PC-9 (cell line): ENCODE measurements around the gene GAA. TPM values are rescaled to one million over a fixed set of nuclear protein-coding genes. Genes with fewer than 3 reads are reported as not detected.

Source experiments
- BruUV-seq: library from RNA; stranded (reverse); fragments of 400-500 nt; replicated peaks from 2 replicates; lab custom pipeline; 2021; lab: Mats Ljungman, UMichigan
- CTCF ChIA-PET: fragments of 300-600 bp; sonication (Branson Sonifier 250); formaldehyde crosslinking; loops from one replicate; lab custom pipeline; 2022; ENCODE audit warnings: antibody characterized with exemption; lab: Charles Lee
- POLR2A ChIA-PET: fragments of 300-600 bp; sonication (Branson Sonifier 250); formaldehyde crosslinking; loops from one replicate; lab custom pipeline; 2022; ENCODE audit warnings: antibody characterized with exemption; ENCODE audit not compliant: unreplicated experiment; lab: Charles Lee
- DNase-seq, 2 experiments: peaks; one replicate each; pipeline versions ENCODE4 v3.0.0 to v3.0.0-alpha.2; 2015 to 2022; ENCODE audit warnings: mixed read lengths in 1 of 2
- H2AFZ ChIP-seq: fragments of 200-600 bp; sonication (generic); 2 replicates; pipeline ENCODE4 v1.8.1; 2017; ENCODE audit warnings: antibody characterized with exemption
- H3F3A ChIP-seq: fragments of 200-600 bp; sonication (generic); 2 replicates; pipeline ENCODE4 v1.8.1; 2017; ENCODE audit warnings: antibody characterized with exemption, mild to moderate bottlenecking, low read depth; ENCODE audit not compliant: insufficient read depth
- H3K27ac ChIP-seq: fragments of 200-600 bp; sonication (generic); 2 replicates; pipeline ENCODE4 v1.6.1; 2016; ENCODE audit warnings: mixed run types
- H3K27me3 ChIP-seq: fragments of 200-600 bp; sonication (generic); 2 replicates; pipeline ENCODE4 v1.6.1; 2016; ENCODE audit warnings: low read depth, mixed run types; ENCODE audit not compliant: insufficient read depth
- H3K36me3 ChIP-seq: fragments of 200-600 bp; sonication (generic); 2 replicates; pipeline ENCODE4 v1.6.1; 2016; ENCODE audit warnings: low read depth, mixed run types
- H3K4me1 ChIP-seq: fragments of 200-600 bp; sonication (generic); replicated peaks from 2 replicates; pipeline ENCODE4 v1.6.1; 2016; ENCODE audit warnings: mixed run types; ENCODE audit not compliant: insufficient read depth
- H3K4me2 ChIP-seq: fragments of 200-600 bp; sonication (generic); 2 replicates; pipeline ENCODE4 v1.6.1; 2017; ENCODE audit warnings: mixed run types
- H3K4me3 ChIP-seq: fragments of 200-600 bp; sonication (generic); 2 replicates; pipeline ENCODE4 v1.6.1; 2016; ENCODE audit warnings: mixed run types
- H3K79me2 ChIP-seq: fragments of 200-600 bp; sonication (generic); 2 replicates; pipeline ENCODE4 v1.6.1; 2017; ENCODE audit warnings: low read depth, mixed run types
- H3K9me2 ChIP-seq: fragments of 200-600 bp; sonication (generic); 2 replicates; pipeline ENCODE4 v1.8.1; 2017; ENCODE audit warnings: mild to moderate bottlenecking; ENCODE audit not compliant: insufficient read depth
- H3K9me3 ChIP-seq: fragments of 200-600 bp; sonication (generic); 2 replicates; pipeline ENCODE4 v1.8.1; 2016; ENCODE audit warnings: low read depth; ENCODE audit not compliant: insufficient read depth
- H4K20me1 ChIP-seq: fragments of 200-600 bp; sonication (generic); 2 replicates; pipeline ENCODE4 v1.8.1; 2017; ENCODE audit not compliant: insufficient read depth
- EZH2 ChIP-seq: fragments of 200-600 bp; sonication (generic); IDR thresholded peaks from 2 replicates; pipeline ENCODE4 v1.8.0; 2017; ENCODE audit warnings: antibody characterized with exemption, low read depth
- intact Hi-C: fragments of 100-400 bp; cut with micrococcal nuclease; formaldehyde crosslinking; loops from one replicate; pipeline ENCODE4 v1.10.0; 2022; ENCODE audit not compliant: unreplicated experiment
- total RNA-seq: library from RNA; stranded (reverse); gene quantifications from 2 replicates; pipeline ENCODE4 v1.2.3, GENCODE V29; 2021
- TF ChIP-seq, protein P1 (sequence below): fragments of 200-600 bp; sonication (generic); conservative IDR thresholded peaks from 2 replicates; pipeline ENCODE4 v1.6.1; 2017; ENCODE audit warnings: mixed run types, antibody characterized with exemption, mild to moderate bottlenecking, moderate library complexity

GAA gene
- total RNA-seq, 1 experiment from 2014 or later = 86.9 TPM

DNA sequence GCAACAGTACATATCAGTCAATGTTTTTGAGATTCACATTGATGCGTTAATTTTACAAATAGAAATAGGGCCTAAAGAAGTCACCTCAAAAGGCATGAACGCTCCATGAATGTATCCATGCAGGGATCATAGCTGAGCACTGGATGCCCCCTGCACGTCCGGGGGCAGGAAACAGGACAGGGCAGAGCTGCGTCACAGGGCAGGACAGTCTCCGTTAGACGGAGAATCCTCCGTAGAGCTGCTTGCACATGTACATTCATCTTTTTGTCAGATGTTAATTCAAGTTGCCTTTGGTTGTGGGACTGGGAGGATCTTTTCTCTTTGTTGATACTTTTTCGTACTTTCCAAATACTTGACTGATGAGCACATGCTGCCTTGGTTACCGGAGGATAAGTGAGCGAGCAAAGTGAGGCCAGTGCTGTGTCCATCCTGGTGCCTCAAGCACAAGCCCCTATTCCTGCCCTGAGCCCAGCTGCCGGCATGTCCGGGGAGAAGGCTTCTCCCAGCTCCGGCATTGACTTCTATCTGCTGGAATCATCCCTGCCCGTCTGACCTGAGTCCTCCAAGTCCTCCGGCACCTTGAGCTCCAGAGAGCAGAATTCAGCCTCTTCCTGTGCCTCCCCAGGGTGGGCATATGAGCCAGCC is 15.0 kb downstream of the GAA start:
- POLR2A ChIA-PET = interaction anchor here (0.6 kb wide), 1 partner anchor 15 kb away, joined by 4 read pairs; the partner anchor contains the start of gene GAA
- CTCF ChIA-PET = no interaction called here
- no peak overlapping the region for H2AFZ ChIP-seq
- no peak for DNase-seq
- no peak overlapping the region for H3K27ac ChIP-seq
- H3K4me1 ChIP-seq = no peaks in the 10 kb centered on the region
- H3K27me3 ChIP-seq = no peaks in the 10 kb centered on the region
- BruUV-seq = no TSS peak
- H4K20me1 ChIP-seq = no peaks in the 10 kb centered on the region
- H3K36me3 ChIP-seq = no peaks in the 10 kb centered on the region
- no peak overlapping the region for H3K4me2 ChIP-seq
- no peak for TF ChIP-seq EZH2
- TF ChIP-seq, protein P1, sequence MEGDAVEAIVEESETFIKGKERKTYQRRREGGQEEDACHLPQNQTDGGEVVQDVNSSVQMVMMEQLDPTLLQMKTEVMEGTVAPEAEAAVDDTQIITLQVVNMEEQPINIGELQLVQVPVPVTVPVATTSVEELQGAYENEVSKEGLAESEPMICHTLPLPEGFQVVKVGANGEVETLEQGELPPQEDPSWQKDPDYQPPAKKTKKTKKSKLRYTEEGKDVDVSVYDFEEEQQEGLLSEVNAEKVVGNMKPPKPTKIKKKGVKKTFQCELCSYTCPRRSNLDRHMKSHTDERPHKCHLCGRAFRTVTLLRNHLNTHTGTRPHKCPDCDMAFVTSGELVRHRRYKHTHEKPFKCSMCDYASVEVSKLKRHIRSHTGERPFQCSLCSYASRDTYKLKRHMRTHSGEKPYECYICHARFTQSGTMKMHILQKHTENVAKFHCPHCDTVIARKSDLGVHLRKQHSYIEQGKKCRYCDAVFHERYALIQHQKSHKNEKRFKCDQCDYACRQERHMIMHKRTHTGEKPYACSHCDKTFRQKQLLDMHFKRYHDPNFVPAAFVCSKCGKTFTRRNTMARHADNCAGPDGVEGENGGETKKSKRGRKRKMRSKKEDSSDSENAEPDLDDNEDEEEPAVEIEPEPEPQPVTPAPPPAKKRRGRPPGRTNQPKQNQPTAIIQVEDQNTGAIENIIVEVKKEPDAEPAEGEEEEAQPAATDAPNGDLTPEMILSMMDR = no peak
- H3K79me2 ChIP-seq = no peaks in the 10 kb centered on the region
- H3K9me2 ChIP-seq = no peaks in the 10 kb centered on the region
- intact Hi-C loops = no loop called here
- H3K9me3 ChIP-seq = no peaks in the 10 kb centered on the region
- no peaks in the 10 kb centered on the region for H3F3A ChIP-seq
- no peak overlapping the region for H3K4me3 ChIP-seq

DNA sequence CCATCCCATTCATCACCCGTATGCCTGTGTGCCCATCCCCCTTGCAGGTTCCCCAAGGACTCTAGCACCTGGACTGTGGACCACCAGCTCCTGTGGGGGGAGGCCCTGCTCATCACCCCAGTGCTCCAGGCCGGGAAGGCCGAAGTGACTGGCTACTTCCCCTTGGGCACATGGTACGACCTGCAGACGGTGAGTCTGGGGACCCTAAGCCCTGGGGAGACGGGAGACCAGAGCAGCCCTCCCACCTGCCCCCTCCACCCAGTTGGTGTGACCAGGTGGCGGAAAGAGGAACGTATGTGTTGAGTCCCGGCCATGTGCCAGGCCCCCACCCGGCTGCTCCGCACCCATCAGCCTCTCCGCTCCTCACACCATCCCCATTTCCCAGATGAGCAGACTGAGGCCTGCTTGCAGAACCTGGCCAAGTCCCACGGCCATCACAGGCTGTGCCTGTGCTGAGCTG is 15.6 kb downstream of the GAA start:
- Histone ChIP-seq H3F3A (no peaks in the 10 kb centered on the region), H3K27me3 (no peaks in the 10 kb centered on the region), H3K4me2 (no peak overlapping the region), H3K4me3 (no peak overlapping the region), H3K36me3 (no peaks in the 10 kb centered on the region), H3K27ac (no peak overlapping the region), H3K9me3 (no peaks in the 10 kb centered on the region), H3K79me2 (no peaks in the 10 kb centered on the region), H2AFZ (no peak overlapping the region), H4K20me1 (no peaks in the 10 kb centered on the region), H3K9me2 (no peaks in the 10 kb centered on the region), H3K4me1 (no peaks in the 10 kb centered on the region)
- DNase-seq = no peak
- POLR2A ChIA-PET = no interaction called here
- intact Hi-C loops = no loop called here
- TF ChIP-seq, protein P1 = no peak
- TF ChIP-seq EZH2 = no peak
- no TSS peak for BruUV-seq
- CTCF ChIA-PET = no interaction called here

DNA sequence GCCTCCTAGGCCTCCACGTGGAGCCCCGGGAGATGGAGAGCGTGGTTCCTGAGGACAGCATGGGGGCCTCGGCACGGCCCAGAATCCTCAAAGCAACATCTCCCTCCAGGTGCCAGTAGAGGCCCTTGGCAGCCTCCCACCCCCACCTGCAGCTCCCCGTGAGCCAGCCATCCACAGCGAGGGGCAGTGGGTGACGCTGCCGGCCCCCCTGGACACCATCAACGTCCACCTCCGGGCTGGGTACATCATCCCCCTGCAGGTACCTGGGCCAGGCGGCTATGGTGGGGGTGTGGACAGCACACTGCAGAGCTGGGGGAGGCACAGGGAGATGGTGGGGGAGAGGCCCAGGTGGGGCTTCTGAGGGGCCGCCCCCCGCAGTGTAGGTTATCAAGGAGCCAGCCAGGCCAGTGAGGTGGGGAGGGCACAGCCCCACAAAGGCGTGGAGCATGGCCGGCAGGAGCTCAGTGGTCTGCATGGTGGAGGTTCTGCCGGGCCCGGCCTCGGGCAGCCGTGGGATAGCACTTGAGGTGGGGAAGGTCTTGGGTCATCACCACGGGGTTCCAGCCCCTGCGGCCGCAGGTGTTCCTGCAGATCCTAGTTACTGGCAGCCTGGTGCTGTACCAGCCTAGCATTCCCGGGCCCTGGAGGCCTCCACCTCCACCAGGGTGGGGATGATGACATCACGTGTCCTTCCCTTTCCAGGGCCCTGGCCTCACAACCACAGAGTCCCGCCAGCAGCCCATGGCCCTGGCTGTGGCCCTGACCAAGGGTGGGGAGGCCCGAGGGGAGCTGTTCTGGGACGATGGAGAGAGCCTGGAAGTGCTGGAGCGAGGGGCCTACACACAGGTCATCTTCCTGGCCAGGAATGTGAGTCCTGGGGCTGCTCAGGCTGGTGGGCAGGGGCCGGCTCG is 16.4 kb downstream of the GAA start:
- no TSS peak for BruUV-seq
- intact Hi-C loops = no loop called here
- ChIA-PET CTCF (no interaction called here), POLR2A (no interaction called here)
- Histone ChIP-seq H3K79me2 (no peaks in the 10 kb centered on the region), H3K4me1 (no peaks in the 10 kb centered on the region), H2AFZ (no peak overlapping the region), H3K4me2 (no peak overlapping the region), H3K27me3 (no peaks in the 10 kb centered on the region), H3K36me3 (no peaks in the 10 kb centered on the region), H3F3A (no peaks in the 10 kb centered on the region), H3K9me3 (no peaks in the 10 kb centered on the region), H3K27ac (no peak overlapping the region), H3K4me3 (no peak overlapping the region), H4K20me1 (no peaks in the 10 kb centered on the region), H3K9me2 (no peaks in the 10 kb centered on the region)
- no peak for DNase-seq
- TF ChIP-seq, protein P1 = no peak
- no peak for TF ChIP-seq EZH2
